Skin epidermis (tissue), 12 donors: ENCODE measurements around the gene ZNF415.
"Not testable (repeated sequence)": the region's sequence is repeated elsewhere in the genome, so short reads cannot be mapped to it uniquely, and the experiment has no call there.

Source experiments
- H3K27ac ChIP-seq, 21 experiments: fragments of 200-600 bp; sonication (generic) in 11 of 21; one replicate each; pipeline ENCODE4 v1.5.0; 2020; ENCODE audit warnings: mild to moderate bottlenecking in 3 of 21, inconsistent platforms in 2 of 21, moderate library complexity in 2 of 21
- H3K4me3 ChIP-seq, 7 experiments: fragments of 200-600 bp; sonication (generic) in 2 of 7; one replicate each; pipeline ENCODE4 v1.5.0; 2020; ENCODE audit warnings: inconsistent platforms in 2 of 7, mild to moderate bottlenecking in 2 of 7, moderate library complexity in 1 of 7

The ZNF415 gene

GRCh38 chr19:53103234-53104203, 29.2 kb downstream of the ZNF415 start, which contains the start of gene ZNF160:
Gene ZNF160, minus strand, starts transcription at chr19:53103422. Its CDS starts 17,146 bp downstream, at chr19:53086276.
- H3K27ac ChIP-seq = peak within 1 kb of the TSS; percentile 81 to 97 (median 91)

GRCh38 chr19:53102756-53103233, 29.9 kb downstream of the ZNF415 start:
- peak overlapping the region; percentile 72 to 97 (median 85) for H3K4me3 ChIP-seq
- H3K27ac ChIP-seq = peak overlapping the region; percentile 81 to 97 (median 91)

More at GRCh38 chr19:53103234-53104203, 29.2 kb downstream of the ZNF415 start, which contains the start of gene ZNF160:
- peak within 1 kb of the TSS; percentile 72 to 97 (median 85) for H3K4me3 ChIP-seq

- peak overlapping the region in 18 of 21 experiments; percentile 81 to 97 (median 93) for H3K27ac ChIP-seq
- H3K4me3 ChIP-seq = peak overlapping the region; percentile 72 to 97 (median 85)
Observed at GRCh38 chr19:53102206-53102755, 30.4 kb downstream of the ZNF415 start.

- peak overlapping the region in 1 of 7 experiments; percentile 85 for H3K4me3 ChIP-seq
- H3K27ac ChIP-seq = no peak overlapping the region
Observed at GRCh38 chr19:53101518-53101917, 31.2 kb downstream of the ZNF415 start.

- not testable (repeated sequence) for H3K27ac ChIP-seq, H3K4me3 ChIP-seq
Observed at GRCh38 chr19:53098570-53098969, 34.1 kb downstream of the ZNF415 start.

- not testable (repeated sequence) for H3K27ac ChIP-seq, H3K4me3 ChIP-seq
Observed at GRCh38 chr19:53096982-53097690, 35.6 kb downstream of the ZNF415 start.

GRCh38 chr19:53096579-53096978, 36.1 kb downstream of the ZNF415 start:
- H3K27ac ChIP-seq = not testable (repeated sequence)

GRCh38 chr19:53094754-53095575, 37.7 kb downstream of the ZNF415 start:
- Histone ChIP-seq H3K4me3 (no peak overlapping the region), H3K27ac (peak overlapping the region in 1 of 21 experiments; percentile 22)

More at GRCh38 chr19:53096579-53096978, 36.1 kb downstream of the ZNF415 start:
- not testable (repeated sequence) for H3K4me3 ChIP-seq

- H3K4me3 ChIP-seq = no peak overlapping the region
- H3K27ac ChIP-seq = no peak overlapping the region
Observed at GRCh38 chr19:53092723-53093122, 40.0 kb downstream of the ZNF415 start.

GRCh38 chr19:53091413-53092254, 41.1 kb downstream of the ZNF415 start:
- Histone ChIP-seq H3K27ac (no peak overlapping the region), H3K4me3 (no peak overlapping the region)

GRCh38 chr19:53088091-53088490, 44.6 kb downstream of the ZNF415 start:
- Histone ChIP-seq H3K27ac (peak overlapping the region in 1 of 21 experiments; percentile 29), H3K4me3 (no peak overlapping the region)

- H3K27ac ChIP-seq = peak overlapping the region in 3 of 21 experiments; percentile 14 to 55 (median 47)
- H3K4me3 ChIP-seq = no peak overlapping the region
Observed at GRCh38 chr19:53086949-53087348, 45.8 kb downstream of the ZNF415 start.

- H3K4me3 ChIP-seq = no peak overlapping the region
- no peak overlapping the region for H3K27ac ChIP-seq
Observed at GRCh38 chr19:53085496-53085895, 47.2 kb downstream of the ZNF415 start.

GRCh38 chr19:53082929-53083328, 49.8 kb downstream of the ZNF415 start:
- H3K27ac ChIP-seq = no peak overlapping the region

GRCh38 chr19:53079313-53079924, 53.3 kb downstream of the ZNF415 start:
- H3K4me3 ChIP-seq = no peak overlapping the region
- H3K27ac ChIP-seq = no peak overlapping the region

More at GRCh38 chr19:53082929-53083328, 49.8 kb downstream of the ZNF415 start:
- no peak overlapping the region for H3K4me3 ChIP-seq

GRCh38 chr19:53078668-53079067, 54.0 kb downstream of the ZNF415 start:
- H3K4me3 ChIP-seq = no peak overlapping the region
- H3K27ac ChIP-seq = no peak overlapping the region

- Histone ChIP-seq H3K4me3 (no peak overlapping the region), H3K27ac (no peak overlapping the region)
Observed at GRCh38 chr19:53076984-53077383, 55.7 kb downstream of the ZNF415 start.

- Histone ChIP-seq H3K27ac (no peak overlapping the region), H3K4me3 (no peak overlapping the region)
Observed at GRCh38 chr19:53068834-53069233, 63.9 kb downstream of the ZNF415 start.
